ENCODE measurements around the gene SEMA4C. TPM values are rescaled to one million over a fixed set of nuclear protein-coding genes. Genes with fewer than 3 reads are reported as not detected.

The SEMA4C gene
- total and polyA plus RNA-seq, 5 donors = 19.3 to 28.5 (median 23.5) TPM

DNA sequence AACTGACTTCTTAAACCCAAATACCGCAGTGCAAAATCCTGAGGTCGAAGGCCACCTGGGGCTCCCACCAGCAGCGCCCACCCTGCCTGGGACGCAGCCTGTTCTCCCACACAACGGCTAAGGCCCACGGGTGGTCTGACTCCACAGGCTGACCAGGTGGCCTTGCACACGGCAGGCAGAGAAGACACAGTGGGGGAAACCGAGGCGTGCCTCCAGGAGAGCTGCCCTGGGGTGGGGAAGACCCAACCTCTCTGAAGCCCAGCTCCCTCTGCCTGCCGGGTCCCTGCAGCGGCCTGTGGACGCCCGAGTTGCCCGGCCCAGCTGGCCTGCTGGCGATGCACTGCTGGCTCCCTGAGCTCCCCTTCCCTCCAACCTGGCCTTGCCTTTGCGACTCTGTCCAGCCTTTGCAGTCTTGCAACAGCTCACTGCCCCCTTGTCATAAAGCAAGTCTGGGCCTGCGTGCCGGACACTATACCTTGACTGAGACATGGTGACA lies 9.7 kb upstream of the SEMA4C start:
- intact Hi-C loops (cut with DNase I) = no loop called here
- Histone ChIP-seq H3K27me3 (ENCODE audit: control insufficient read depth, insufficient read depth) (no peaks in the 10 kb centered on the region), H3K9me3 (ENCODE audit: control insufficient read depth, low read length) (no peaks in the 10 kb centered on the region), H3K4me3 (ENCODE audit: low read length) (no peak overlapping the region), H3K27ac (ENCODE audit: low read length) (no peak overlapping the region), H3K4me1 (ENCODE audit: control insufficient read depth, insufficient read depth, low read length) (no peaks in the 10 kb centered on the region)
- 94% methylated on average over 18 of the region's 18 CpGs for WGBS
- no peak for ATAC-seq
- peak in 1 of 3 donors; percentile 46 for DNase-seq

DNA sequence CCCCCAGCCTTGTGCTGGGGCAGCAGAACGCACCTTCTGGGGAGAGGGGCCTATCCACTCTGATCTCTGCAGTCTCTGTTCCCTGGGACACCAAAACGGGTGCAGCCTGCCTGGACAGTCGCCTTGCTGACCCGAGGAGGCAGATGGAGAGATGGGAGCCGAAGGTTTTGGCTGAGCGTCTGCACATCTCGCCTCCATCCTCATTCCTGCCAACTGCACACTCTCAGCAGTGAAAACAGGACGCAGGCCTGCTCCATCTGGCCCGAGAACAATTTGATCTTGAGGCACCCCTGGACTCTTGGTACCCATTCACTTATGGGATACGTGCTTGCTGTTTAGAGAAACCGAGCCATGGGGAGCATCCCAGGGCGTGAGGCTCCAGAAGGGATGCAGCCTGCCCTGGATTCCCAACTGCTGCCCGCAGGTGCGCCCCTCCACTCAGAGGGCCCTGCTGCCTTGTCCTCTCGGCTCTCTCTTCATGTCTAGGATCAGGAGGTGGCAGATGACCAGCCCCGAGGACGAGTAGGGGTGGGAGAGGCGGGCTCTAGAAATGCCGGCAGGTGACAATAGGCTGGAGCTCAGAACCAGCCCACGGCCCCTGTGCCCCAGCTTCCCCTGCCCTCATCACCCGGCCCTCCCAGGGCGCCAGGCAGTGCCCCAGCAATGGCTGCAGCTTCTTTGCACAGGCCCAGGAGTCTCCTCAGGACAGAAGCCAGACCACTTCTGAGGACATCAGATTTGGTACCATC lies 9.1 kb upstream of the SEMA4C start:
- H3K4me3 ChIP-seq (ENCODE audit: low read length) = no peak overlapping the region
- ATAC-seq = no peak
- DNase-seq = no peak
- H3K27me3 ChIP-seq (ENCODE audit: control insufficient read depth, insufficient read depth) = no peaks in the 10 kb centered on the region
- intact Hi-C loops (cut with DNase I) = no loop called here
- 73% methylated on average over 22 of the region's 22 CpGs for WGBS
- no peaks in the 10 kb centered on the region for H3K9me3 ChIP-seq (ENCODE audit: control insufficient read depth, low read length)
- H3K27ac ChIP-seq (ENCODE audit: low read length) = no peak overlapping the region
- H3K4me1 ChIP-seq (ENCODE audit: control insufficient read depth, insufficient read depth, low read length) = no peaks in the 10 kb centered on the region

DNA sequence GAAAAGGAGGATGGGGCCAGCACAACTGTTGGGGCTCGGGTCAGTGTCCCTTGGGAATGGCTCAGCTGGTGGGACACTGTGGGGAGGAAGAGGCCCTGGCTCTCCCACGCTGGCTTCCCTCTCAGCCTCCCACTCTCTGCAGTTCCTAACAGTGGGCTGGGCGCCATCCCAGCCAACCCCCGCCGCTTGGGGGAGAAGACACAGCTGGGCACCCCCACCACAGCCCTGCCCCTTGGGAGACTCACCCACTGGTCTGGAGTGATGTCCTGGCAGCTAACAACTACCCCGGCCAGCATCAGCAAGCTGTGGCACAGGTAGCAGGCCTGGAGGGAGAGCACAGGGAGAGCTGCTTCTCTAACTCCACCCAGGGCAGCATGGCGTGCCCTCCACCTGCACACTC lies 8.3 kb upstream of the SEMA4C start:
- no peak overlapping the region for H3K27ac ChIP-seq (ENCODE audit: low read length)
- peaks cover 3% of the 10 kb centered on the region for H3K4me1 ChIP-seq (ENCODE audit: control insufficient read depth, insufficient read depth, low read length)
- no peaks in the 10 kb centered on the region for H3K9me3 ChIP-seq (ENCODE audit: control insufficient read depth, low read length)
- ATAC-seq = no peak
- 70% methylated on average over 7 of the region's 7 CpGs for WGBS
- no peaks in the 10 kb centered on the region for H3K27me3 ChIP-seq (ENCODE audit: control insufficient read depth, insufficient read depth)
- H3K4me3 ChIP-seq (ENCODE audit: low read length) = no peak overlapping the region
- no peak for DNase-seq
- intact Hi-C loops (cut with DNase I) = no loop called here

GRCh38 chr2:96877631-96878092 lies 7.8 kb upstream of the SEMA4C start:
- no peak overlapping the region for H3K27ac ChIP-seq (ENCODE audit: low read length)
- H3K4me1 ChIP-seq (ENCODE audit: control insufficient read depth, insufficient read depth, low read length) = peaks cover 3% of the 10 kb centered on the region
- DNase-seq (no peak), ATAC-seq (no peak)
- no peak overlapping the region for H3K4me3 ChIP-seq (ENCODE audit: low read length)
- H3K27me3 ChIP-seq (ENCODE audit: control insufficient read depth, insufficient read depth) = no peaks in the 10 kb centered on the region
- no peaks in the 10 kb centered on the region for H3K9me3 ChIP-seq (ENCODE audit: control insufficient read depth, low read length)
- intact Hi-C loops (cut with DNase I) = no loop called here
- 74% methylated on average over 15 of the region's 15 CpGs for WGBS

- DNase-seq = no peak
- no peak for ATAC-seq
- Histone ChIP-seq H3K4me3 (ENCODE audit: low read length) (no peak overlapping the region), H3K27me3 (ENCODE audit: control insufficient read depth, insufficient read depth) (no peaks in the 10 kb centered on the region), H3K9me3 (ENCODE audit: control insufficient read depth, low read length) (no peaks in the 10 kb centered on the region), H3K4me1 (ENCODE audit: control insufficient read depth, insufficient read depth, low read length) (peaks cover 3% of the 10 kb centered on the region), H3K27ac (ENCODE audit: low read length) (no peak overlapping the region)
- WGBS = 86% methylated on average over 6 of the region's 6 CpGs
- intact Hi-C loops (cut with DNase I) = no loop called here
These were observed 7.2 kb upstream of the SEMA4C start for GRCh38 chr2:96877042-96877451.

- ATAC-seq (no peak), DNase-seq (no peak)
- 91% methylated on average over 16 of the region's 16 CpGs for WGBS
- Histone ChIP-seq H3K27me3 (ENCODE audit: control insufficient read depth, insufficient read depth) (no peaks in the 10 kb centered on the region), H3K9me3 (ENCODE audit: control insufficient read depth, low read length) (no peaks in the 10 kb centered on the region), H3K27ac (ENCODE audit: low read length) (no peak overlapping the region), H3K4me1 (ENCODE audit: control insufficient read depth, insufficient read depth, low read length) (peaks cover 3% of the 10 kb centered on the region), H3K4me3 (ENCODE audit: low read length) (no peak overlapping the region)
- intact Hi-C loops (cut with DNase I) = no loop called here
These were observed 6.6 kb upstream of the SEMA4C start for GRCh38 chr2:96876269-96877041.

- intact Hi-C loops (cut with DNase I) = no loop called here
- Histone ChIP-seq H3K27ac (ENCODE audit: low read length) (no peak overlapping the region), H3K4me3 (ENCODE audit: low read length) (no peak overlapping the region), H3K4me1 (ENCODE audit: control insufficient read depth, insufficient read depth, low read length) (peaks cover 3% of the 10 kb centered on the region), H3K27me3 (ENCODE audit: control insufficient read depth, insufficient read depth) (no peaks in the 10 kb centered on the region), H3K9me3 (ENCODE audit: control insufficient read depth, low read length) (no peaks in the 10 kb centered on the region)
- ATAC-seq (no peak), DNase-seq (no peak)
- 72% methylated on average over 14 of the region's 14 CpGs for WGBS
These were observed 5.8 kb upstream of the SEMA4C start for GRCh38 chr2:96875498-96876268.

- H3K9me3 ChIP-seq (ENCODE audit: control insufficient read depth, low read length) = no peaks in the 10 kb centered on the region
- WGBS = 43% methylated on average over 18 of the region's 18 CpGs
- peaks cover 3% of the 10 kb centered on the region for H3K4me1 ChIP-seq (ENCODE audit: control insufficient read depth, insufficient read depth, low read length)
- H3K27ac ChIP-seq (ENCODE audit: low read length) = peak overlapping the region; percentile 20
- no peaks in the 10 kb centered on the region for H3K27me3 ChIP-seq (ENCODE audit: control insufficient read depth, insufficient read depth)
- ATAC-seq = no peak
- intact Hi-C loops (cut with DNase I) = loop anchor here in 1 of 4 donors (5.0 kb wide), 1 partner anchor 78 kb away; no protein-coding TSS in a partner anchor
- no peak overlapping the region for H3K4me3 ChIP-seq (ENCODE audit: low read length)
- peak in 1 of 3 donors; percentile 57 for DNase-seq
These were observed 4.4 kb upstream of the SEMA4C start for GRCh38 chr2:96874198-96874831.

GRCh38 chr2:96873651-96874096 lies 3.8 kb upstream of the SEMA4C start:
- peak; percentile 81 to 88 (median 86) for DNase-seq
- intact Hi-C loops (cut with DNase I) = loop anchor here in 1 of 4 donors (5.0 kb wide), 1 partner anchor 79 kb away; no protein-coding TSS in a partner anchor
- Histone ChIP-seq H3K27ac (ENCODE audit: low read length) (peak overlapping the region; percentile 58), H3K4me1 (ENCODE audit: control insufficient read depth, insufficient read depth, low read length) (peaks cover 3% of the 10 kb centered on the region), H3K4me3 (ENCODE audit: low read length) (no peak overlapping the region), H3K9me3 (ENCODE audit: control insufficient read depth, low read length) (no peaks in the 10 kb centered on the region), H3K27me3 (ENCODE audit: control insufficient read depth, insufficient read depth) (no peaks in the 10 kb centered on the region)
- peak in 1 of 2 donors; percentile 56 for ATAC-seq
- WGBS = 24% methylated on average over 8 of the region's 8 CpGs

- DNase-seq = peak in 1 of 3 donors; percentile 49
- no peak for ATAC-seq
- Histone ChIP-seq H3K27me3 (ENCODE audit: control insufficient read depth, insufficient read depth) (no peaks in the 10 kb centered on the region), H3K4me1 (ENCODE audit: control insufficient read depth, insufficient read depth, low read length) (peaks cover 3% of the 10 kb centered on the region), H3K9me3 (ENCODE audit: control insufficient read depth, low read length) (no peaks in the 10 kb centered on the region), H3K27ac (ENCODE audit: low read length) (peak overlapping the region; percentile 13), H3K4me3 (ENCODE audit: low read length) (no peak overlapping the region)
- 63% methylated on average over 14 of the region's 14 CpGs for WGBS
- intact Hi-C loops (cut with DNase I) = loop anchor here in 1 of 4 donors (5.0 kb wide), 1 partner anchor 80 kb away; no protein-coding TSS in a partner anchor
These were observed 2.9 kb upstream of the SEMA4C start for GRCh38 chr2:96872591-96873349.
